Duodenal mucosa (tissue), 2 donors: ENCODE results near the gene ALG14.
"Not testable (repeated sequence)": the region's sequence is repeated elsewhere in the genome, so short reads cannot be mapped to it uniquely, and the experiment has no call there.

Experiments
- H3K27ac ChIP-seq: one replicate; pipeline ENCODE4 v1.7.0; 2013; ENCODE audit warnings: low read depth, low read length
- H3K27me3 ChIP-seq, 2 donors: one replicate each; pipeline ENCODE4 v1.7.0; 2013; ENCODE audit warnings: low read length in 2 of 2, control low read depth in 1 of 2; ENCODE audit not compliant: insufficient read depth in 2 of 2, control insufficient read depth in 1 of 2
- H3K36me3 ChIP-seq, 2 donors: one replicate each; pipeline ENCODE4 v1.7.0; 2013; ENCODE audit warnings: low read length in 2 of 2, control low read depth in 1 of 2; ENCODE audit not compliant: insufficient read depth in 2 of 2, control insufficient read depth in 1 of 2
- H3K4me1 ChIP-seq, 2 donors: one replicate each; pipeline ENCODE4 v1.7.0; 2013; ENCODE audit warnings: low read length in 2 of 2, control low read depth in 1 of 2; ENCODE audit not compliant: insufficient read depth in 2 of 2, control insufficient read depth in 1 of 2
- H3K4me3 ChIP-seq, 2 donors: one replicate each; pipeline ENCODE4 v1.7.0; 2013; ENCODE audit warnings: low read length in 2 of 2, low read depth in 1 of 2
- H3K9ac ChIP-seq, 2 donors: one replicate each; pipeline ENCODE4 v1.7.0; 2013; ENCODE audit warnings: low read length in 2 of 2, low read depth in 1 of 2
- H3K9me3 ChIP-seq, 2 donors: one replicate each; pipeline ENCODE4 v1.7.0; 2013; ENCODE audit warnings: low read length in 2 of 2, control low read depth in 1 of 2; ENCODE audit not compliant: control insufficient read depth in 1 of 2

Gene ALG14

GRCh38 chr1:95111014-95111413 is 38.3 kb upstream of the ALG14 start:
- Histone ChIP-seq H3K9ac (no peak overlapping the region), H3K27ac (no peak overlapping the region), H3K27me3 (no peaks in the 10 kb centered on the region), H3K4me1 (peaks cover 0 to under 1% of the 10 kb centered on the region in 2 donors), H3K36me3 (no peaks in the 10 kb centered on the region), H3K9me3 (no peaks in the 10 kb centered on the region), H3K4me3 (no peak overlapping the region)

GRCh38 chr1:95108792-95109191 is 36.0 kb upstream of the ALG14 start:
- H3K9ac ChIP-seq: no peak overlapping the region
- H3K27ac ChIP-seq: no peak overlapping the region
- H3K4me3 ChIP-seq: no peak overlapping the region
- H3K27me3 ChIP-seq: no peaks in the 10 kb centered on the region
- no peaks in the 10 kb centered on the region for H3K36me3 ChIP-seq
- no peaks in the 10 kb centered on the region for H3K4me1 ChIP-seq
- H3K9me3 ChIP-seq: no peaks in the 10 kb centered on the region

- no peaks in the 10 kb centered on the region for H3K36me3 ChIP-seq
- H3K4me1 ChIP-seq: no peaks in the 10 kb centered on the region
- no peak overlapping the region for H3K27ac ChIP-seq
- H3K9me3 ChIP-seq: no peaks in the 10 kb centered on the region
- H3K4me3 ChIP-seq: no peak overlapping the region
- H3K27me3 ChIP-seq: no peaks in the 10 kb centered on the region
- no peak overlapping the region for H3K9ac ChIP-seq
Observed at GRCh38 chr1:95098196-95098595, 25.4 kb upstream of the ALG14 start.

GRCh38 chr1:95097426-95097825 is 24.7 kb upstream of the ALG14 start:
- H3K9me3 ChIP-seq: no peaks in the 10 kb centered on the region
- H3K27me3 ChIP-seq: no peaks in the 10 kb centered on the region
- H3K27ac ChIP-seq: no peak overlapping the region
- no peak overlapping the region for H3K9ac ChIP-seq
- H3K4me1 ChIP-seq: no peaks in the 10 kb centered on the region
- H3K36me3 ChIP-seq: no peaks in the 10 kb centered on the region
- H3K4me3 ChIP-seq: no peak overlapping the region

- Histone ChIP-seq H3K27me3 (no peaks in the 10 kb centered on the region), H3K36me3 (no peaks in the 10 kb centered on the region), H3K9me3 (no peaks in the 10 kb centered on the region), H3K4me3 (no peak overlapping the region), H3K4me1 (no peaks in the 10 kb centered on the region), H3K27ac (no peak overlapping the region), H3K9ac (no peak overlapping the region)
Observed at GRCh38 chr1:95096218-95096841, 23.6 kb upstream of the ALG14 start.

- H3K4me1 ChIP-seq: no peaks in the 10 kb centered on the region
- H3K9ac ChIP-seq: no peak overlapping the region
- H3K27me3 ChIP-seq: no peaks in the 10 kb centered on the region
- H3K9me3 ChIP-seq: no peaks in the 10 kb centered on the region
- H3K4me3 ChIP-seq: no peak overlapping the region
- H3K36me3 ChIP-seq: no peaks in the 10 kb centered on the region
- H3K27ac ChIP-seq: no peak overlapping the region
Observed at GRCh38 chr1:95095833-95096217, 23.1 kb upstream of the ALG14 start.

- H3K4me1 ChIP-seq: no peaks in the 10 kb centered on the region
- H3K27ac ChIP-seq: no peak overlapping the region
- H3K4me3 ChIP-seq: no peak overlapping the region
- no peaks in the 10 kb centered on the region for H3K27me3 ChIP-seq
- no peaks in the 10 kb centered on the region for H3K36me3 ChIP-seq
- H3K9me3 ChIP-seq: no peaks in the 10 kb centered on the region
- no peak overlapping the region for H3K9ac ChIP-seq
Observed at GRCh38 chr1:95094923-95095322, 22.2 kb upstream of the ALG14 start.

GRCh38 chr1:95093296-95093695 is 20.5 kb upstream of the ALG14 start:
- H3K4me1 ChIP-seq: no peaks in the 10 kb centered on the region
- no peaks in the 10 kb centered on the region for H3K36me3 ChIP-seq
- no peaks in the 10 kb centered on the region for H3K27me3 ChIP-seq
- no peak overlapping the region for H3K9ac ChIP-seq
- H3K4me3 ChIP-seq: no peak overlapping the region
- H3K9me3 ChIP-seq: no peaks in the 10 kb centered on the region
- no peak overlapping the region for H3K27ac ChIP-seq

- not testable (repeated sequence) for H3K36me3 ChIP-seq, H3K9ac ChIP-seq, H3K4me3 ChIP-seq, H3K27me3 ChIP-seq, H3K4me1 ChIP-seq, H3K9me3 ChIP-seq, H3K27ac ChIP-seq
Observed at GRCh38 chr1:95092891-95093290, 20.1 kb upstream of the ALG14 start.

GRCh38 chr1:95091290-95091689 is 18.5 kb upstream of the ALG14 start:
- not testable (repeated sequence) for H3K4me3 ChIP-seq, H3K9ac ChIP-seq, H3K36me3 ChIP-seq, H3K27ac ChIP-seq, H3K9me3 ChIP-seq, H3K4me1 ChIP-seq, H3K27me3 ChIP-seq
